Peyer's patch (tissue), 4 donors: Measurements from ENCODE around the gene RAB40A. TPM values are rescaled to one million over a fixed set of nuclear protein-coding genes. Genes with fewer than 3 reads are reported as not detected.
"Not testable (repeated sequence)": the region's sequence is repeated elsewhere in the genome, so short reads cannot be mapped to it uniquely, and the experiment has no call there.

Source experiments
- DNase-seq, 3 donors: peaks; one replicate each; pipeline ENCODE4 v3.0.0-alpha.2; 2017 to 2019
- H3K27ac ChIP-seq, 4 donors: fragments of 200-600 bp; sonication (generic); one replicate each; pipeline ENCODE4 v1.5.1; 2016 to 2019
- H3K27me3 ChIP-seq, 2 donors: fragments of 200-600 bp; sonication (generic); one replicate each; pipeline ENCODE4 v1.5.1; 2019
- H3K36me3 ChIP-seq, 3 donors: fragments of 200-600 bp; sonication (generic); one replicate each; pipeline ENCODE4 v1.5.1; 2016 to 2019
- H3K4me1 ChIP-seq, 4 donors: fragments of 200-600 bp; sonication (generic); one replicate each; pipeline ENCODE4 v1.5.1; 2016 to 2019
- H3K4me3 ChIP-seq, 4 donors: fragments of 200-600 bp; sonication (generic); 1 replicate in 3 of 4; 2 replicates in 1 of 4; pipeline ENCODE4 v1.5.1; 2016 to 2019; ENCODE audit warnings: mild to moderate bottlenecking in 1 of 4
- H3K9me3 ChIP-seq, 4 donors: fragments of 200-600 bp; sonication (generic); one replicate each; pipeline ENCODE4 v1.5.1; 2016 to 2019; ENCODE audit warnings: mild to moderate bottlenecking in 1 of 4
- POLR2A ChIP-seq, 2 donors: fragments of 450-650 bp; IDR thresholded peaks; one replicate each; pipeline ENCODE4 v1.5.1; 2017; ENCODE audit warnings: antibody characterized with exemption in 2 of 2, mild to moderate bottlenecking in 2 of 2, moderate library complexity in 2 of 2
- total RNA-seq, 4 donors: library from RNA; depleted of rRNA; stranded (reverse); fragments of >200 nt; gene quantifications; one replicate each; pipeline ENCODE4 v1.1.0, GENCODE V29; 2016
- TF ChIP-seq, protein P1 (sequence below), 6 experiments: fragments of 450-650 bp in 4 of 6; fragments of 200-600 bp in 2 of 6; sonication (generic) in 1 of 6; IDR thresholded peaks; one replicate each; pipeline ENCODE4 v1.5.1; 2017 to 2019; ENCODE audit warnings: antibody characterized with exemption in 6 of 6, mild to moderate bottlenecking in 3 of 6, moderate library complexity in 1 of 6

The RAB40A gene
- total RNA-seq, 4 donors from 2014 or later, result 0.70 TPM; not detected in 3

DNA sequence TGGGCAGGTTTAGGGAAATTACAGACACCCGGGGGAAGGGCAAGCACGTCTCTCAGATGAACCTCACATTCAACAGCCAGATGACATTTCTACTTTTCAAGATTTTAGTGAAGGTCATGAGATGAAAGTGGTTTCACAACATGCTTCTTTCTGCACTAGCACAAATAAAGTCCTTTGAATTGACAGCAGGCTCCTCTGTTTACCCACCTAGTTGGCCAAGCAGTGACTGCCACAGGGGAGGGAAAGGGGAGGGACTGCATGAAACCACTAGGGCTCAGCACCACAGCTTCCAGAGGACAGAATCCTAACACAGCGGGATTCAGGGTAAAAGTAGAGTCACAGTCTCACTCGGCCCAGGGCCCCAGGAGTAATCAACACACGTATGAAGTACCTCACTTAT is 6.2 kb downstream of the RAB40A start:
- no peaks in the 10 kb centered on the region for H3K4me1 ChIP-seq
- DNase-seq, result no peak
- H3K36me3 ChIP-seq, result no peaks in the 10 kb centered on the region
- no peaks in the 10 kb centered on the region for H3K27me3 ChIP-seq
- H3K27ac ChIP-seq, result no peak overlapping the region
- TF ChIP-seq POLR2A (IDR thresholded peaks at IDR 0.05), result no peak
- TF ChIP-seq, protein P1, sequence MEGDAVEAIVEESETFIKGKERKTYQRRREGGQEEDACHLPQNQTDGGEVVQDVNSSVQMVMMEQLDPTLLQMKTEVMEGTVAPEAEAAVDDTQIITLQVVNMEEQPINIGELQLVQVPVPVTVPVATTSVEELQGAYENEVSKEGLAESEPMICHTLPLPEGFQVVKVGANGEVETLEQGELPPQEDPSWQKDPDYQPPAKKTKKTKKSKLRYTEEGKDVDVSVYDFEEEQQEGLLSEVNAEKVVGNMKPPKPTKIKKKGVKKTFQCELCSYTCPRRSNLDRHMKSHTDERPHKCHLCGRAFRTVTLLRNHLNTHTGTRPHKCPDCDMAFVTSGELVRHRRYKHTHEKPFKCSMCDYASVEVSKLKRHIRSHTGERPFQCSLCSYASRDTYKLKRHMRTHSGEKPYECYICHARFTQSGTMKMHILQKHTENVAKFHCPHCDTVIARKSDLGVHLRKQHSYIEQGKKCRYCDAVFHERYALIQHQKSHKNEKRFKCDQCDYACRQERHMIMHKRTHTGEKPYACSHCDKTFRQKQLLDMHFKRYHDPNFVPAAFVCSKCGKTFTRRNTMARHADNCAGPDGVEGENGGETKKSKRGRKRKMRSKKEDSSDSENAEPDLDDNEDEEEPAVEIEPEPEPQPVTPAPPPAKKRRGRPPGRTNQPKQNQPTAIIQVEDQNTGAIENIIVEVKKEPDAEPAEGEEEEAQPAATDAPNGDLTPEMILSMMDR (IDR thresholded peaks at IDR 0.05), result no peak
- H3K9me3 ChIP-seq, result no peaks in the 10 kb centered on the region
- H3K4me3 ChIP-seq, result no peak overlapping the region

DNA sequence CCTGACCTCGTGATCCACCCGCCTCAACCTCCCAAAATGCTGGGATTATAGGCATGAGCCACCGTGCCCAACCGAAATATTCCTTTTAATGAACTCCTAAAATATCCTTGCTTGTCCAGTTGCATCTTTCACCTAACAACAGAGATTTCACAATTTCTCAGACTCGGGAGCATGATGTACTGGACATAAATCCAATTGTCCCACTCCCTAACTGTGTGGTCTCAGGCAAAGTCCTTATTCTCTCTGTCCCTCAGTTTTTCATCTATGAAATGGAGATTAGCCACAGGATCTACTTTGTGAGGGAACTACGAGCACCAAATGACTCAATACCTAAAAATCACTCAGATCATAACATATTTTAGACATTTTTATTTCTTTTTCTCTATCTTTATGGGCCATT is 9.3 kb downstream of the RAB40A start:
- Histone ChIP-seq H3K27me3 (no peaks in the 10 kb centered on the region), H3K4me1 (no peaks in the 10 kb centered on the region), H3K27ac (no peak overlapping the region), H3K36me3 (no peaks in the 10 kb centered on the region), H3K9me3 (no peaks in the 10 kb centered on the region), H3K4me3 (no peak overlapping the region)
- DNase-seq, result no peak
- TF ChIP-seq POLR2A (IDR thresholded peaks at IDR 0.05), result no peak
- TF ChIP-seq, protein P1 (IDR thresholded peaks at IDR 0.05), result no peak

DNA sequence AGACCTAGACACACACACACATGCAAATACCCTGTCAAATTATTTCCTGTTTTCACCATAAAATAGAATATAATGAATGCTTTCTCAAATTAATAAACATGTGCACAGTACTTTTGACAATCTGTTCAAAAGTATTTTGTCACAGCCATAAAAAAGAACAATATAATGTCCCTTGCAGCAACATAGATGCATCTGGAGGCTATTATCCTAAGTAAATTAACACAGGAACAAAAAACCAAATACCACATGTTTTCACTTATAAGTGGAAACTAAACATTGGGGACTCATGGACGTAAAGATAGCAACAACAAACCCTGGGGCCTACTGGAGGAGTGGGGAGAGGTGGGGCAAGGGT is 15.5 kb downstream of the RAB40A start:
- H3K4me1 ChIP-seq, result no peaks in the 10 kb centered on the region
- no peaks in the 10 kb centered on the region for H3K27me3 ChIP-seq
- H3K4me3 ChIP-seq, result no peak overlapping the region
- DNase-seq, result no peak
- H3K27ac ChIP-seq, result no peak overlapping the region
- no peaks in the 10 kb centered on the region for H3K9me3 ChIP-seq
- TF ChIP-seq, protein P1 (IDR thresholded peaks at IDR 0.05), result no peak
- TF ChIP-seq POLR2A (IDR thresholded peaks at IDR 0.05), result no peak
- H3K36me3 ChIP-seq, result no peaks in the 10 kb centered on the region

DNA sequence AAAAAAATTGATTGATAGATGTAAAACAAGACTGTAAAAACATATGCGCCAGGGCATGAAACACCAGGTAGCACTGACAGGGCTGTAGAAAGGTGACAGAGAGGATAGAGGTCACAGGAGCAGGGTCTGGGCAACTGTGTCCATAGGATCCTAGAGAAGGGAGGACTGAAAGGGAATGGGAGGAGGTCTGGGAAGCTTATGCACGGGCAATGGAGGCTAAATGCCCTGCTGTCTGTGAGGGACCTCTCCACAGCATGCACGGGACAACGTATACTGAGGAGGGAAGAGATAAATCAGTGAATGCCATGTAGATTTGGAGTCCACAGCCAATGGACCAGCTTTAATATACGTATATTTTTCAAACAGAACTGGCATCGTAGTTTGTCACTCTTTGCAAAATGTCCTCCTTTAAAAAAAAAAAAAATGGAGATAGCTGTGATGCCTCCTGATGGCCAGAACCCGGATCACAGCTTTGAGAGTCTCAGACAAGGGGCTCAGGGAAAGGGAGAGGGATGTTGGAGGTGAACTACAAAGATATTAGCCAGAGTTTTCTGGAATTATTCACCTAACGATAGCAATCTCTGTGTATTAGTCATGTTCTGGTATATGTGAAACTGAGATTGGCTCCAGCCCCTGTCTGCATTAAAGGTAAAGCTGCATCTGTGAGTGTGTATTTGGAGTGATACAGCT is 16.0 kb downstream of the RAB40A start:
- TF ChIP-seq, protein P1 (IDR thresholded peaks at IDR 0.05), result no peak
- no peak for TF ChIP-seq POLR2A (IDR thresholded peaks at IDR 0.05)
- H3K9me3 ChIP-seq, result no peaks in the 10 kb centered on the region

DNA sequence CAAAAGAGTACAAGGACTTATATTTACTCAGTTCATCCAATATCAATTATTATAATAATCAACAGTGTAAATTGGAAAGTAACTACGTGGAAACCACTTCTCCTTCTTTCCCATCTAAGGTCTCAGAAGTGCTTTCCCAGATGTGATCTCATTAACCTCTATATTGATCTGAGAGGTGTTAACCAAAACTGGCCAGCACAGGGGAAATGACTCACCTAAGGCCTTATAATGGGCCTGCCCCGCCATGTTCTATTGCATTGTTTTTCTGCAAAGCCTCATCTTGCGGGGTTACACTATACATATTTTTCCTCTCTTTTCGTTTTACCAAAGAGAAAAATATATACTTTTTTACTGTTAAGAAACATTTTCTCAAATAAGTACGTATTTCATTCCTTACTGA is 20.5 kb downstream of the RAB40A start:
- H3K27ac ChIP-seq, result no peak overlapping the region
- TF ChIP-seq, protein P1 (IDR thresholded peaks at IDR 0.05), result no peak
- no peak for TF ChIP-seq POLR2A (IDR thresholded peaks at IDR 0.05)
- no peak overlapping the region for H3K4me3 ChIP-seq
- H3K4me1 ChIP-seq, result no peaks in the 10 kb centered on the region
- no peak for DNase-seq
- H3K27me3 ChIP-seq, result no peaks in the 10 kb centered on the region
- H3K36me3 ChIP-seq, result no peaks in the 10 kb centered on the region
- no peaks in the 10 kb centered on the region for H3K9me3 ChIP-seq

More for the DNA sequence above, 16.0 kb downstream of the RAB40A start:
- no peak overlapping the region for H3K27ac ChIP-seq
- no peak overlapping the region for H3K4me3 ChIP-seq
- H3K4me1 ChIP-seq, result no peaks in the 10 kb centered on the region
- H3K27me3 ChIP-seq, result no peaks in the 10 kb centered on the region
- DNase-seq, result no peak
- H3K36me3 ChIP-seq, result no peaks in the 10 kb centered on the region

DNA sequence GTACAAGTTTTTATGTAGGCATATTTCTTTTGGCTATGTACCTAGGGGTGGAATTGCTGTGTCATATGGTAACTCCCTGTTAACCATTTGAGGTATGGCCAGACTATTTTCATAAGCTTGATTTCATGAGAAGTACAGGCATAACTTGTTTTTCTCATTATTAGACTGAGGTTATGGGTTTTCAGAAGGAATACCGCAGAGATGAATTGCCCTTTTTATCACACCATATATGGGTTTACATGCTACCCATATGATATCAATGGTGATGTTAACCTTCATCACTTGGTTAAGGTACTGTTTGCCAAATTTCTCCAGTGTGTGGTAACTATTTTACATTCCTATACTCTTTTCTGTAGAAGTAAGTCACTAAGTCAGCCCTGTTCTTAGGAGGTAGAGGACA is 23.5 kb downstream of the RAB40A start:
- TF ChIP-seq POLR2A (IDR thresholded peaks at IDR 0.05), result no peak
- TF ChIP-seq, protein P1 (IDR thresholded peaks at IDR 0.05), result no peak
- no peaks in the 10 kb centered on the region for H3K9me3 ChIP-seq
- no peak for DNase-seq
- no peaks in the 10 kb centered on the region for H3K36me3 ChIP-seq
- H3K4me3 ChIP-seq, result no peak overlapping the region
- no peaks in the 10 kb centered on the region for H3K4me1 ChIP-seq
- no peaks in the 10 kb centered on the region for H3K27me3 ChIP-seq
- H3K27ac ChIP-seq, result no peak overlapping the region

DNA sequence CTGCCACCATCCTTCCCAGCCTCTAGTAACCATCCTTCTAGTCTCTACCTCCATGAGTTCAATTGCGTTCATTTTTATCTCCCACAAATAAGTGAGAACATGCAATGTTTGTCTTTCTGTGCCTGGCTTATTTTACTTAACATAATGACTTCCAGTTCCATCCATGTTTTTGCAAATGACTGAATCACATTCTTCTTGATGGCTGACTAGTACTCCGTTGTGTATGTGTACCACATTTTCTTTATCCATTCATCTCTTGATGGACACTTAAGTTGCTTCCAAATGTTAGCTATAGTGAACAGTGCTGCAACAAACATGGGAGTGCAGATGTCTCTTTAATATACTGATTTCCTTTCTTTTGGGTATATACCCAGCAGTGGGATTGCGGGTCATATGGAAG is 25.7 kb downstream of the RAB40A start:
- H3K4me1 ChIP-seq, H3K36me3 ChIP-seq, H3K27ac ChIP-seq, DNase-seq, H3K9me3 ChIP-seq, H3K4me3 ChIP-seq, H3K27me3 ChIP-seq: not testable (repeated sequence)
